Putamen (tissue), 1 donor: ENCODE data around the gene INPP1.
"Not testable (repeated sequence)": the region's sequence is repeated elsewhere in the genome, so short reads cannot be mapped to it uniquely, and the experiment has no call there.

ENCODE experiments used
- DNase-seq: peaks from one replicate; pipeline ENCODE4 v3.0.0-alpha.2; 2016; ENCODE audit warnings: low spot score

INPP1 gene

GRCh38 chr2:190333928-190334327, 9.5 kb upstream of the INPP1 start:
- DNase-seq, result no peak

GRCh38 chr2:190334479-190335224, 8.7 kb upstream of the INPP1 start:
- no peak for DNase-seq

GRCh38 chr2:190335225-190335559, 8.2 kb upstream of the INPP1 start:
- DNase-seq, result no peak

GRCh38 chr2:190335584-190335983, 7.8 kb upstream of the INPP1 start:
- not testable (repeated sequence) for DNase-seq

DNA sequence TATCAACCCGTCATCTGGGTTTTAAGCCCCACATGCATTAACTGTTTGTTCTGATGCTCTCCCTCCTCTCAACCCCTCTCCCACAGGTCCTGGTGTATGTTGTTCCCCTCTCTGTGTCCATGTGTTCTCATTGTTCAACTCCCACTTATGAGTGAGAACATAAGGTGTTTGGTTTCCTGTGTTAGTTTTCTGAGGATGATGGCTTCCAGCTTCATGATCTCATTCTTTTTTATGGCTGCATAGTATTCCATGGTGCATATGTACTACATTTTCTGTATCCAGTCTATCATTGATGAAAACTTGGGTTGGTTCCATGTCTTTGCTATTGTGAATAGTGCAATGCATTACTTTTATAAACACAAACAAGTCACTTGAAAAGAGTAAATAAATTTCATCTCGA, 7.0 kb upstream of the INPP1 start:
- no peak for DNase-seq

DNA sequence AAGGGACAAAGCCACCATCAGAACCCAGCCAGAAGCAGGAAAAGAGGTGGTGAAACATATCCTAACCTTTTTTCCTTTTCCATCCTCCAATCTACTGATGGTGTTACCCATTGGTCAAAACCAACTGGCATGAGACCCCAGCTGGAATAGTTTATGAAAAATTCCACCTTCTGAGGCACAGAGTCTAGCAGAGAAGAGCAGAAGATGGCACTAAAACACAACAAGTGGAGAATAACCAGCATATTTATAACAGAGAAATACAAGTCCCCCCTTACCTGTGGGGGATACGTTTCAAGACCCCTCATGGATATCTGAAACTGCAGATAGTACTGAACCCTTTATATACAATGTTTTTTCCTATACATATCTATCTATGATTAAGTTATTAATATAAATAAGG, 4.9 kb upstream of the INPP1 start:
- no peak for DNase-seq

DNA sequence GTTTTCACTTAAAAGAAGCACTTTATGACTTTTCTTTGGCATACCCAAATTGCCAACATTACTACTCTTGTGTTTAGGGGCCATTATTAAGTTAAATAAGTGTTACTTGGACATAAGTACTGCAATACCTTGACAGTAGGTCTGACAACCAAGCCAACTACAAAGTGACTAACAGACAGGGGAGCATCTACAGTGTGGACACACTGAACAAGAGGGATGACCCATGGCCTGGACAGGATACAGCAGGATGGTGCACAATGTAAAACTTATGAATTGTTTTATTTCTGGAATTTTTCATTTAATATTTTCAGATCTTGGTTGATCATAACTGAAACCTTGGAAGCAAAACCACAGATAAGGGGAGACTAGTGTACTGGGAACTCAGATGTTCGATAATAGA, 4.0 kb upstream of the INPP1 start:
- no peak for DNase-seq

DNA sequence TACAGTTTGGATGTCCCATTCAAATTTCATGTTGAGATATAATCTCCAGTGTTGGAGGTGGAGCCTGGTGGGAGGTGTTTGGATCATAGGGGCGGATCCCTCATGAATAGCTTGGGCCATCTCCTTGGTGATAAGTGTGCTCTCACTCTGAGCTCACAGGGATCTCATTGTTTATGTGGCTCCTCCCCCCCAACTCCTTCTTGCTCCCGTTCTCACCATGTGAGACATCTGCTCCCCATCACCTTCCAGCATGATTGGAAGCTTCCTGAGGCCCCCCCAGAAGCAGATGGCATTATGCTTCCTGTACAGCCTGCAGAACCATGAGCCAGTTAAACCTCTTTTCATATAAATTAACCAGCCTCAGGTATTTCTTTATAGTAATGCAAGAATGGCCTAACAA, 3.0 kb upstream of the INPP1 start:
- DNase-seq, result no peak

- DNase-seq, result no peak
Measured at GRCh38 chr2:190342611-190343010, 778 bp upstream of the INPP1 start.

DNA sequence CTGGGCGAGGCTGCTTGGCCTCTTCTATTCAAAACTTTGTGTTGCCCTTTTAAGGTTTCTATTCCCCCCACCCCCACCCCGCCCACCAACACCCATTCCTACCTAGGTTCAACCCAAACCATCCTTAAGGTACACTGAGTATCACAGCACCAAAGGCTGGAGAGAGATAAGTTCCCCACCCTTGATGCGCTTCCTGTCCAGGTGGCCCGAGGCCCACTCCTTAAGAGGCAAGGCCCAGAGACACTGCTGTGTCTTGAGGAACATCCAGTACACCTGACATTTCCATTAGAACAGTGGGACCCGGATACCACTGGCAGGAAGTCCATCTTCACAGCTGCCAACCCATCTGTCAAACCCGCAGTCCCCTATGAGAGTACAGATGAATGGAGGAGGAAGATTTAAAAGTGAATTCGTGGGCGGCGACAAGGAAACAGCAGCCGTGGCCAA, 277 bp upstream of the INPP1 start:
- DNase-seq, result no peak

DNA sequence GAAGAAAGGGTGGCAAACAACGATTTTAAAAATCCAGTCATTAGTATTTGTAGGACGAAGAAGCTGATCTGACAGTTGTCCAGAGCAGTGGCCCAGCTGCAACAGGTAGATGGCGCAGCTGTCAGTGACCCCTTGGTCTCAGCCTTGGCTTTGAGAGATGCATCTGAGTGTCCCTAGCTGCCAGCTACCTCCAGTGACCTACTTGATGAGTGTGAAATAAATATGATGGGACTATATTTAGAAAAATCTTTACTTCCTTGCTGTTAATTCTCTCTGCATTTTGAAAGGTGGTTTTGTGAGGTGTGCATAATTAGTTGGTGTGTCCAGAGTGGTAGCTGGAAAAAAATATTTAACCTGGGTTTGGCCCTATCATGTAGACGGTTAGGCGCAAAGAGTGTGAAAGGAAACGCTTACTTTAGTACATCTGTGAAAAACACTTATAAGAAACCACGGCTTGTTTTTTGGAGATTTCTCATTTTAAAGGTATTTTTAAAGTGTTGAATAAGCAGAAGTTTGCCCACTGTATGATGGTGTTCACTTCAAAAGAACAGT, 963 bp downstream of the INPP1 start:
- peak; percentile 68 for DNase-seq

- no peak for DNase-seq
Measured at GRCh38 chr2:190350371-190350770, 7.0 kb downstream of the INPP1 start.

GRCh38 chr2:190351955-190352354, 8.6 kb downstream of the INPP1 start:
- no peak for DNase-seq

DNA sequence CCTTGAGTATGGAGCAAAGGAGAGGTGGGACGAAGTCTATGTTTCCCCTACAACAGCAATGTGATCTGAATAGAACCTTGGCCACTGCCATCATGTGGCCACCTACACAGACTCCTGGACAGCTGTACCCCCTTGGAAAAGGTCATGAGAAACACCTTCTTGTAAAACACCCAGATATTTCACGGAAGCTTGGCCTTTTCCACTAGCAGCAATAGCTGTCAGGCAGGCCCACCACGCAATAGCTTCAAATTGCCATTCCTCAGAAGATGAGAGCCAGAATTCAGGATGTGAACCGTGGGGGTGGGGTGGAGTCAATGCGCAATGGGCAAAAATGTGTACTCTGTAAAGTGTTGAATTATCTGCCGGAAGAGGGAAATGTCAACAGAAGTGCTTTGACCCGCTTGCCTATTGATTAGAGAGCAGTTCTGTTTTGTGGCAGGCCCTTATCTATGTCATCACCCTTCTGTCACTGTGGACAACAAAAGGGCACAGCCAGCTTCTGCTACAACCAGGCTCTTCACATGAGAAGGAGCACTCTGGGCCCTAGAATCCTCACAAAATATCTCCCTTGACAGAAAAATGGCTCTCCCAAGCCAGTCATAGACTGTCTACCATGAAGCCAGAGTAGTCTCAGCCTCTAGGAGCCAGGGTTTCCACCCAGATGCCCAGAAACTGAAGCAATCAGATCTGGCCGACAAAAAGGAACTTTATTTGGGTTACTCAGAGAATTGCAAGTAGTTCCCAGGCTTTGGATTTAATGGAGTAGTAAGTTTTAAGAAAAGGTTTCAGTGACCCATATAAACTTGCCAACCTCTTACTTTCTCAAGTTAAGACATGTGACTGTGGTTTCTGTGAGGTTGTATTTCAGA, 9.5 kb downstream of the INPP1 start:
- peak; percentile 57 for DNase-seq

- no peak for DNase-seq
Measured at GRCh38 chr2:190353537-190353899, 10.1 kb downstream of the INPP1 start.

- DNase-seq, result no peak
Measured at GRCh38 chr2:190354003-190354690, 10.8 kb downstream of the INPP1 start.

DNA sequence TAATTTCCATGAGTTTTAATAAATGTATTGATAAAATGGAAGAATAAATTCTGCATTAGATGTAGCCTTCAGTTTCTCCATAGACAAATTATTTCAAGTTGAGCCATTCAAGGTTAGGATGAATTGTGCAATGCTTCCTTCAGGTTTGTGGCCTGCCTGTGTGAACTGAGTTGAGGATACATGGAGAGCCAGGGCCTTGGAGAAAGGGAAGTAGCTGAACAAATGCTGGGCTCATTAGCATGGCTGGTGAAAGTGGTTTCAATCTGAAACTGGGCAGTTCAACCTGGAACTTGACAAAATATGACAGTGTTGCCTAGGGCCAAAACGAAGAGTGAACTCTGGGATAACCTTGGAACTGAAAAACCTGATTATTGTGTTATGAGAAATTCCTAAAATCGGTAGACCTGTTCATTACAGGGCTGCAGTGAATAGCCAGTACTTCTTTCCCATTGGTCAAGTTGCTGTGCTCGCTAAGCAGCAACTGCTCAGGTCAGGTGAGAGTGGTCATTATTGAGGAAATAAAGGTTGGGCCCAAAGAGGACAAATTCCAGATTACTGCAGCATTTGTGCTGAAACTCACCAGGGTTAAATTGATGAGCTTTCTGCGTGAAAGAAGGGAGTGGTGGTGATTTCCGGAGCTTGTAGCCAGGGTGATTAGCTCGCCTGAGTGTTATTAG, 12.7 kb downstream of the INPP1 start:
- DNase-seq, result no peak

DNA sequence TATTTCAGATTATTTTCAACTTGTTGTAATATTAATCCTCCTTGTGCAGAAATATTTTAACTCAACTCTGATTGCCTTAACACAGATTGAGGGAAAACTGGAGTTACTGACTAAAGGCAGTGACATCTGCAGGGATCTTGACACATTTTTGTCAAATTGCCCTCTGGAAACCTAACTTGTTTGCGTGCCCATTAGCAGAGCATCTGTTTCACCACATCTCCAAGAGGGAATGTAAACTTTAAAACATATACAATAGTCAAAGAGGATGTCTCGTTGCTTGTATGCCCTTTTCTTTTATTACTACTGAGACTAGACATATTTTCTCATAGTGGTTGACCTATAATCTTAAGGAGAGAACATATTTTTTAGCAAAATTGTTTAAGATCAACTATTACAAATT, 14.2 kb downstream of the INPP1 start:
- no peak for DNase-seq

- not testable (repeated sequence) for DNase-seq
Measured at GRCh38 chr2:190358655-190359448, 15.5 kb downstream of the INPP1 start.

GRCh38 chr2:190360561-190360960, 17.2 kb downstream of the INPP1 start:
- DNase-seq, result no peak

GRCh38 chr2:190360965-190361364, 17.6 kb downstream of the INPP1 start:
- no peak for DNase-seq
